DND-41 (cell line): ENCODE data around the gene MTSS2.

ENCODE experiments used
- EZH2 ChIP-seq: IDR thresholded peaks from 3 replicates; pipeline ENCODE4 v1.6.1; 2012; ENCODE audit warnings: borderline replicate concordance, low read depth, mild to moderate bottlenecking, moderate library complexity, low read length, inconsistent platforms; ENCODE audit not compliant: severe bottlenecking
- TF ChIP-seq, protein P1 (sequence below): IDR thresholded peaks from 2 replicates; pipeline ENCODE4 v1.5.1; 2012; ENCODE audit warnings: borderline replicate concordance, low read length, moderate library complexity, mild to moderate bottlenecking; ENCODE audit not compliant: poor library complexity, severe bottlenecking; ENCODE audit errors: extremely low read depth

- TF ChIP-seq, protein P1, sequence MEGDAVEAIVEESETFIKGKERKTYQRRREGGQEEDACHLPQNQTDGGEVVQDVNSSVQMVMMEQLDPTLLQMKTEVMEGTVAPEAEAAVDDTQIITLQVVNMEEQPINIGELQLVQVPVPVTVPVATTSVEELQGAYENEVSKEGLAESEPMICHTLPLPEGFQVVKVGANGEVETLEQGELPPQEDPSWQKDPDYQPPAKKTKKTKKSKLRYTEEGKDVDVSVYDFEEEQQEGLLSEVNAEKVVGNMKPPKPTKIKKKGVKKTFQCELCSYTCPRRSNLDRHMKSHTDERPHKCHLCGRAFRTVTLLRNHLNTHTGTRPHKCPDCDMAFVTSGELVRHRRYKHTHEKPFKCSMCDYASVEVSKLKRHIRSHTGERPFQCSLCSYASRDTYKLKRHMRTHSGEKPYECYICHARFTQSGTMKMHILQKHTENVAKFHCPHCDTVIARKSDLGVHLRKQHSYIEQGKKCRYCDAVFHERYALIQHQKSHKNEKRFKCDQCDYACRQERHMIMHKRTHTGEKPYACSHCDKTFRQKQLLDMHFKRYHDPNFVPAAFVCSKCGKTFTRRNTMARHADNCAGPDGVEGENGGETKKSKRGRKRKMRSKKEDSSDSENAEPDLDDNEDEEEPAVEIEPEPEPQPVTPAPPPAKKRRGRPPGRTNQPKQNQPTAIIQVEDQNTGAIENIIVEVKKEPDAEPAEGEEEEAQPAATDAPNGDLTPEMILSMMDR, result no peak
- no peak for TF ChIP-seq EZH2
Observed at GRCh38 chr16:70703835-70704381, 18.1 kb upstream of the MTSS2 start.
